Left ventricle myocardium inferior (tissue), 1 donor: ENCODE measurements around the gene ABCG8. TPM values are rescaled to one million over a fixed set of nuclear protein-coding genes. Genes with fewer than 3 reads are reported as not detected.

Experiments used
- DNase-seq: peaks from one replicate; pipeline ENCODE4 v3.0.0-alpha.2; 2020
- H3K27ac ChIP-seq: fragments of 200-600 bp; replicated peaks from 2 replicates; pipeline ENCODE4 v1.8.0; 2021
- H3K27me3 ChIP-seq: fragments of 200-600 bp; 2 replicates; pipeline ENCODE4 v1.8.0; 2021; ENCODE audit warnings: low read depth
- H3K36me3 ChIP-seq: fragments of 200-600 bp; 2 replicates; pipeline ENCODE4 v1.8.0; 2021
- H3K4me1 ChIP-seq: fragments of 200-600 bp; 2 replicates; pipeline ENCODE4 v1.8.0; 2021
- H3K4me3 ChIP-seq: fragments of 200-600 bp; 2 replicates; pipeline ENCODE4 v1.8.0; 2021; ENCODE audit warnings: mild to moderate bottlenecking, moderate library complexity
- H3K9me3 ChIP-seq: fragments of 200-600 bp; replicated peaks from 2 replicates; pipeline ENCODE4 v1.8.0; 2021
- intact Hi-C: fragments of 100-400 bp; cut with micrococcal nuclease; formaldehyde crosslinking; loops from one replicate; pipeline ENCODE4 v1.11.0; 2022
- long read RNA-seq: library from polyadenylated mRNA; unstranded; transcript quantifications from one replicate; pipeline ENCODE4 v2.0.0, GENCODE V29; 2021
- total RNA-seq: library from RNA; stranded (reverse); fragmentation: NEBNext Ultra II Directional; extraction: Animal tissue kit (Norgen Biotek cat#: 25700); gene quantifications from one replicate; pipeline ENCODE4 v1.2.1, GENCODE V29; 2021
- TF ChIP-seq, protein P1 (sequence below): fragments of 200-600 bp; IDR thresholded peaks from 2 replicates; pipeline ENCODE4 v1.8.0; 2021; ENCODE audit warnings: antibody characterized with exemption, mild to moderate bottlenecking, borderline replicate concordance
- donor health status: DM: no; HTN: yes; CAD: no; lungs with severe emphysema.

ABCG8 gene
- total RNA-seq, result not detected
- long read RNA-seq, result 0 reads

DNA sequence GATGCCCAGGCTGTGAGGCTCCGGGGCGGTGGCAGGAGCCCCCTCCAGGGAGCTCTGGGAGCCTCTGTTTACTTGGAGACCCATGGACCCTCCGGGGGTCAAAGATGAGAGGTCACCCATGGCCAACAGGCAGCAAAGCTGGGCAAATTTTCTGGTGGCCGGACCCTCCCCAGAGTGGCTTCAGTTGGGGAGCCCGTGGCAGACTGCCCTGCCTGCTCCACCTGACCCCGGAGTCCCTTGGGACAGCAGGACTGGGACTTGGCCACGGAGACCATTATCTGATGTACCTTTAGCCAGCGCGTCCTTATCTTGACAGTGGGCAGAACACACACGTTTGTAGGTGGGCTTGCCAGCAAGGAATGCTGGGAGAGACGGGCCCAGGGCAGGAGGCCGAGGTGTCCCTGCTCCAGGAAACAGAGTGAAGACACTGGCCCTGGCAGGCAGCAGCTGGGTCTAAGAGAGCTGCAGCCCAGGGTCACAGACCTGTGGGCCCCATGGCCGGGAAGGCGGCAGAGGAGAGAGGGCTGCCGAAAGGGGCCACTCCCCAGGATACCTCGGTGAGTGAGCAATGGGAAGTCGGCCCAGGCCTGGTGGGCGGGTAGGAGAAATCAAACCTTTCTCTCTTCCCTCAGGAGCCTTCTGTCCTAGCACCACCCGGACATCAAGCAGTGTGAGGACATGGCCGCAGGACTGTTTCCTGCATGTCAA is at the start of gene ABCG8, which contains the start of gene ABCG5:
Gene ABCG8 (plus strand): TSS at position 412 of the 708 bp plus-strand sequence. CDS start 83 bp downstream, at position 495.
Gene ABCG5 (minus strand): TSS at position 280 of the 708 bp plus-strand sequence. CDS start 160 bp downstream, at position 120.
- no peaks in the 10 kb centered on the region for H3K4me1 ChIP-seq
- intact Hi-C loops, result no loop called here
- DNase-seq, result no peak
- no peaks in the 10 kb centered on the region for H3K36me3 ChIP-seq
- H3K27me3 ChIP-seq, result peaks cover 52% of the 10 kb centered on the region
- no peaks in the 10 kb centered on the region for H3K9me3 ChIP-seq
- TF ChIP-seq, protein P1, sequence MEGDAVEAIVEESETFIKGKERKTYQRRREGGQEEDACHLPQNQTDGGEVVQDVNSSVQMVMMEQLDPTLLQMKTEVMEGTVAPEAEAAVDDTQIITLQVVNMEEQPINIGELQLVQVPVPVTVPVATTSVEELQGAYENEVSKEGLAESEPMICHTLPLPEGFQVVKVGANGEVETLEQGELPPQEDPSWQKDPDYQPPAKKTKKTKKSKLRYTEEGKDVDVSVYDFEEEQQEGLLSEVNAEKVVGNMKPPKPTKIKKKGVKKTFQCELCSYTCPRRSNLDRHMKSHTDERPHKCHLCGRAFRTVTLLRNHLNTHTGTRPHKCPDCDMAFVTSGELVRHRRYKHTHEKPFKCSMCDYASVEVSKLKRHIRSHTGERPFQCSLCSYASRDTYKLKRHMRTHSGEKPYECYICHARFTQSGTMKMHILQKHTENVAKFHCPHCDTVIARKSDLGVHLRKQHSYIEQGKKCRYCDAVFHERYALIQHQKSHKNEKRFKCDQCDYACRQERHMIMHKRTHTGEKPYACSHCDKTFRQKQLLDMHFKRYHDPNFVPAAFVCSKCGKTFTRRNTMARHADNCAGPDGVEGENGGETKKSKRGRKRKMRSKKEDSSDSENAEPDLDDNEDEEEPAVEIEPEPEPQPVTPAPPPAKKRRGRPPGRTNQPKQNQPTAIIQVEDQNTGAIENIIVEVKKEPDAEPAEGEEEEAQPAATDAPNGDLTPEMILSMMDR, result no peak
- no peak within 1 kb of the TSS for H3K27ac ChIP-seq
- H3K4me3 ChIP-seq, result no peak within 1 kb of the TSS

DNA sequence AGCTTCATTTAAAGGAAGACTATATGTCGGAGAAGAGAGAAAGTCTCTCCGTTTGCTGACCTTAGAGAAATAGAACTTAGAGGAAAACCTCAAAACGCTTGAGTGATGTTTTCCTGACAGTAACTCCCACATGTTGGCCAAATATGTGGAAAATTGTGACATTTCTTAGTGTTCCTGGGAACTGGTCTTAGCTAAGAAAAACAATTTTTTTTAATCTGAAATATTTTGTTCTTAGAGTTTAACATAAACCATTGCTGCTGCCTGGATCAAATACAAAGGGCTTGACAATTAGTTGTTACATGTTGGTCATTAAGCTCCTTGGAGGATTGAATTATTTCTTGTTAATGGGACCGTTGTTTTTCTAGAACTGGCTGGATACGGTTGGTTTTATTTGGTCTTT is 48.6 kb upstream of the ABCG8 start:
- intact Hi-C loops, result no loop called here
- no peak for DNase-seq
- TF ChIP-seq, protein P1, result no peak
- Histone ChIP-seq H3K27me3 (no peaks in the 10 kb centered on the region), H3K4me1 (no peaks in the 10 kb centered on the region), H3K27ac (no peak overlapping the region), H3K9me3 (no peaks in the 10 kb centered on the region), H3K36me3 (peaks cover 58% of the 10 kb centered on the region), H3K4me3 (no peak overlapping the region)

DNA sequence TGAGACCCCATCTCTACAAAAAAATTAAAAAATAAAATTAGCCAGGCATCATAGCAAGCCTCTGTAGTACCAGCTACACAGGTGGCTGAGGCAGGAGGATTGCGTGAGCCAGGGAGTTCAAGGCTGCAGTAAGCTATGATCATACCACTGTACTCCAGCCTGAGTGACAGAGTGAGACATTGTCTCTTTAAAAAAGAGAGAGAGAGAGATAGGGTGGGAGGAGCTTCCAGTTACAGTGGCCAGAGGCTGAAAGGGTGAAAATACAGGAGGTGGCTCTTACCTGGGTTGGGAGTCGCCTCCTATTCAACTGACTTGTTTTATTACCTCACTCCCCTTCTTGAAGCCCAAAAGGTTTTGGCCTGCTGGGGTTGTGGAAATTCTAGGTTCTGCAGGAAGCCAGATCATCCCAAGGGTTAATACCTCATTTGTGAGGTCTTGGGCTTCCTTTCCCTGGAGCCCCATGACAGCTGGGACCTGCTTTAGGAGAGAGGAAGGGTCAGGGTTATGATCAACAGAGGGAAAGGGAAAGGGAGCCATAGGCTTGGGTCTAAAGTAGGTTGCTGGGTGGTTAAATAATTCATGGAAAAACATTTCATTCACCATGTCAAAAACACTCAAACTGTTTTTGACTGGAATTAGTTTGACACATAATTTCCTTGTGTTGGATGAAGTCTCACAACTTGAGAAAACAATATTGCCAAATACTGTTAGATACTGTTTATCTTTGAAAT is 47.6 kb upstream of the ABCG8 start:
- Histone ChIP-seq H3K4me3 (no peak overlapping the region), H3K9me3 (no peaks in the 10 kb centered on the region), H3K27me3 (no peaks in the 10 kb centered on the region), H3K36me3 (peaks cover 63% of the 10 kb centered on the region), H3K4me1 (no peaks in the 10 kb centered on the region), H3K27ac (no peak overlapping the region)
- intact Hi-C loops, result no loop called here
- DNase-seq, result no peak
- TF ChIP-seq, protein P1, result no peak

DNA sequence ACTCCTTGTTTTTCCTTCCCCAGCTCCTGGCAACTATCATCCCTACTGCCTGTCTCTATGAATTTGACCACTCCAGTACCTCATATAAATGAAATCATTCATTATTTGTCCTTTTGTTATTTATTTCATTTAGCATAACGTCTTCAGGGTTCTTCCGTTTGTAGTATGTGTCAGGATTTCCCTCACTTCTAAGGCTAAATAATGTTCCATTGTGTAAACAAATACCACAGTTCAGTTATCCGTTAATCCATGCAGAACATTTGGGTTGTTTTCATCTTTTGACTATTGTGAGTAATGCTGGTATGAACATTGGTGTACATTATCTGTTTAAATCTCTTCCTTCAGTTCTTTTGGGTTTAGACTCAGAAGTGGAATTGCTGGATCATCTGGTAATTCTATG is 46.1 kb upstream of the ABCG8 start:
- no peak for DNase-seq
- Histone ChIP-seq H3K4me1 (no peaks in the 10 kb centered on the region), H3K4me3 (no peak overlapping the region), H3K9me3 (no peaks in the 10 kb centered on the region), H3K27ac (no peak overlapping the region), H3K27me3 (no peaks in the 10 kb centered on the region), H3K36me3 (peaks cover 59% of the 10 kb centered on the region)
- intact Hi-C loops, result no loop called here
- TF ChIP-seq, protein P1, result no peak

DNA sequence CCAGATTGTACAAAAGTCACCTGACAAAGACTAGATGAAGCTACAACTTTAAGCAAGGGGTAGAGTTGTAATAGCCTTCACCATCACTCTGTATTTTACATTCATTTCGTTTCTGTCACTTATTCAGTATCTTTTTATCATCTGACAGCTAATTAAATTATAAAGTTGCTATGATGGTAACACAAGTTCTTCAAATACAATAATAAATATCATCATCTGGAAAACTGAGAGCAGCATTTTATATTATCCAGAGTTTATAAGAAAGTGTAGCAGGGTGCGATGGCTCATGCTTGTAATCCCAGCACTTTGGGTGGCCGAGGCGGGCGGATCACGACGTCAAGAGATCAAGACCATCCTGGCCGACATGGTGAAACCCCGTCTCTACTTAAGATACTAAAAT is 43.8 kb upstream of the ABCG8 start:
- Histone ChIP-seq H3K36me3 (peaks cover 53% of the 10 kb centered on the region), H3K27me3 (no peaks in the 10 kb centered on the region), H3K4me1 (no peaks in the 10 kb centered on the region), H3K9me3 (no peaks in the 10 kb centered on the region), H3K4me3 (no peak overlapping the region), H3K27ac (no peak overlapping the region)
- no peak for DNase-seq
- TF ChIP-seq, protein P1, result no peak
- intact Hi-C loops, result no loop called here
